ENCODE data around the gene SENP3.

DNA sequence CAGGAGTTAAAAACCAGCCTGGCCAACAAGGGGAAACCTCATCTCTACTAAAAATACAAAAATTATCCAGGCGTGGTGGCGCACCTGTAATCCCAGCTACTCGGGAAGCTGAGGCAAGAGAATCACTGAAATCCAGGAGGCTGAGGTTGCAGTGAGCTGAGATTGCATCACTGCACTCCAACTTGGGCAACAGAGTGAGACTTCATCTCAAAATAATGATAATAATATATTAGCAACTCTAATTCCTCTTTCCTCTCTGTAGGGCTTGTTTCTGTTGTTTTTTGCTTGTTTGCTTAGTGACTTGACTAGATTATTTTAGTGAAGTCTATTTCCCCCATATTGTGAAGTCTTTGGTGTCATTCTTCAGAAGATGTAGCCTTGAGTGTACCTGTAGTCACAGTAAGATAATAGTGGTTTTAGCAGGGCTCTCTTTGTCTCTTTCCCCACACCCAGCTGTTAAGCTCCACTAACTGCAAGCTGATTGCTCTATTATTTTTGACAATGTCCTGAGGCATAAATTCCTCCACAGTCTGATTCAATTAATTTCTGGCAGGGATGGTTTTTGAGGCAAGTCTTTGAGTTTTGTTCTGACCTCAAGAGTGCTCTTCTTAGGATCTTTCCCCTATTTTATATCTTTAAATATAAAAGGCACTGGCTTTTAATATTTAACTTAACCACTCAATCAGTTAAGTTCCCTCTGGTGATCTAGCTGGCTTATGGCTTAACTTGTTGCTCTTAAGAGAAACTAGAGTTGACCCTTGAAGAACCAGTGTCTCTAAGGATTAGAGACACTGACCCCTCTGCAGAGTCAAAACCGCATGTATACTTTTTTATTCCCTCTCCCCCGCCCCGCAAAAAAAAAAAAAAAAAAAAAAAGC is 31.5 kb upstream of the SENP3 start:
- TF ChIP-seq POLR2AphosphoS5 (IDR thresholded peaks at IDR 0.05) (no peak), EP300 (IDR thresholded peaks at IDR 0.05) (no peak), POLR2A (IDR thresholded peaks at IDR 0.05) (no peak)
- TF ChIP-seq, protein P1, sequence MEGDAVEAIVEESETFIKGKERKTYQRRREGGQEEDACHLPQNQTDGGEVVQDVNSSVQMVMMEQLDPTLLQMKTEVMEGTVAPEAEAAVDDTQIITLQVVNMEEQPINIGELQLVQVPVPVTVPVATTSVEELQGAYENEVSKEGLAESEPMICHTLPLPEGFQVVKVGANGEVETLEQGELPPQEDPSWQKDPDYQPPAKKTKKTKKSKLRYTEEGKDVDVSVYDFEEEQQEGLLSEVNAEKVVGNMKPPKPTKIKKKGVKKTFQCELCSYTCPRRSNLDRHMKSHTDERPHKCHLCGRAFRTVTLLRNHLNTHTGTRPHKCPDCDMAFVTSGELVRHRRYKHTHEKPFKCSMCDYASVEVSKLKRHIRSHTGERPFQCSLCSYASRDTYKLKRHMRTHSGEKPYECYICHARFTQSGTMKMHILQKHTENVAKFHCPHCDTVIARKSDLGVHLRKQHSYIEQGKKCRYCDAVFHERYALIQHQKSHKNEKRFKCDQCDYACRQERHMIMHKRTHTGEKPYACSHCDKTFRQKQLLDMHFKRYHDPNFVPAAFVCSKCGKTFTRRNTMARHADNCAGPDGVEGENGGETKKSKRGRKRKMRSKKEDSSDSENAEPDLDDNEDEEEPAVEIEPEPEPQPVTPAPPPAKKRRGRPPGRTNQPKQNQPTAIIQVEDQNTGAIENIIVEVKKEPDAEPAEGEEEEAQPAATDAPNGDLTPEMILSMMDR (IDR thresholded peaks at IDR 0.05), result no peak
